ENCODE data around the gene SCMH1. TPM values are rescaled to one million over a fixed set of nuclear protein-coding genes. Genes with fewer than 3 reads are reported as not detected.

The SCMH1 gene
- total RNA-seq, 1 donor from 2014 or later = 51.3 TPM

DNA sequence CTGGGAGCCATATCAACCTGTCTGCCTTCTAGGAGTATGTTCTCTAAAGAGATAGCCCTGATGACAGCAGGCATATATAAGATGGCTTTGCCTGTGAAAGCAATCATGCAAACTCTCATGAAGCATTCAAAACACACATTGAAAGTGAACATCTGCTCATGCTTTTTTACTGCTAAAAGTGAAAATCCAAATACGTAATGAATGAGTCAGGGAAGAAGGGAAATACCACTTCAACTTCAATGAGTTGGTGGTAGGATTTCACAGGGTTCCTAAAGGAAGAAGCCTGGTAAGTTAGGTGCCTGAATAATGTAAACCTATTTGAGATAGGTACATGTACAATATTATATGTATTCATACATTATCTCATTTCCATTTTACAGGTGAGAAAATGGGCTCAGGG, 170.1 kb downstream of the SCMH1 start:
- H3K27ac Mint-ChIP-seq (ENCODE audit: unreplicated experiment) = no peak overlapping the region
- H3K27me3 Mint-ChIP-seq (ENCODE audit: unreplicated experiment) = no peaks in the 10 kb centered on the region
- DNase-seq (ENCODE audit: low spot score) = no peak
- H3K4me3 Mint-ChIP-seq (ENCODE audit: unreplicated experiment) = no peak overlapping the region
- TF ChIP-seq, protein P1, sequence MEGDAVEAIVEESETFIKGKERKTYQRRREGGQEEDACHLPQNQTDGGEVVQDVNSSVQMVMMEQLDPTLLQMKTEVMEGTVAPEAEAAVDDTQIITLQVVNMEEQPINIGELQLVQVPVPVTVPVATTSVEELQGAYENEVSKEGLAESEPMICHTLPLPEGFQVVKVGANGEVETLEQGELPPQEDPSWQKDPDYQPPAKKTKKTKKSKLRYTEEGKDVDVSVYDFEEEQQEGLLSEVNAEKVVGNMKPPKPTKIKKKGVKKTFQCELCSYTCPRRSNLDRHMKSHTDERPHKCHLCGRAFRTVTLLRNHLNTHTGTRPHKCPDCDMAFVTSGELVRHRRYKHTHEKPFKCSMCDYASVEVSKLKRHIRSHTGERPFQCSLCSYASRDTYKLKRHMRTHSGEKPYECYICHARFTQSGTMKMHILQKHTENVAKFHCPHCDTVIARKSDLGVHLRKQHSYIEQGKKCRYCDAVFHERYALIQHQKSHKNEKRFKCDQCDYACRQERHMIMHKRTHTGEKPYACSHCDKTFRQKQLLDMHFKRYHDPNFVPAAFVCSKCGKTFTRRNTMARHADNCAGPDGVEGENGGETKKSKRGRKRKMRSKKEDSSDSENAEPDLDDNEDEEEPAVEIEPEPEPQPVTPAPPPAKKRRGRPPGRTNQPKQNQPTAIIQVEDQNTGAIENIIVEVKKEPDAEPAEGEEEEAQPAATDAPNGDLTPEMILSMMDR (IDR thresholded peaks at IDR 0.05; ENCODE audit: unreplicated experiment) = no peak
- no peaks in the 10 kb centered on the region for H3K9me3 Mint-ChIP-seq (ENCODE audit: unreplicated experiment)
- H3K4me1 Mint-ChIP-seq (ENCODE audit: unreplicated experiment) = no peaks in the 10 kb centered on the region
- H3K36me3 Mint-ChIP-seq (ENCODE audit: low read depth, unreplicated experiment) = peaks cover 15% of the 10 kb centered on the region

DNA sequence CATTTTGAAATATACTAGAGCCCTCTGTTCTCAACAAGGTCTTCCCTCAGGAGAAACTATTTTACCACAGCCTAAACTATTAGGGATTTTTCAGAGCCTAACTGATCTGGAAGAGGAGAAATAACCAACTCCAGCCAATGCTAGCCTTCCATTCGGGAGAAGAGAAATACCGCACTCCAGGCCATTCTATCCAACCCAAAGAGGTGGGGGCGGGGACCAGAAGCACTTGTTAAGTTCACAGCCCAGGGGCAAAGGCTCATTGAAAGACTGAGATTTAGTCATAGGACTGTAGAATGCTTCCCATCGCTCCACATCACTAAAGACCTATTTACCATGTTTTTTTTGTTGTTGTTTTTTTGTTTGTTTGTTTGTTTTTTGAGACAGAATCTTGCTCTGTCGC, 185.2 kb downstream of the SCMH1 start:
- no peak overlapping the region for H3K27ac Mint-ChIP-seq (ENCODE audit: unreplicated experiment)
- TF ChIP-seq, protein P1 (IDR thresholded peaks at IDR 0.05; ENCODE audit: unreplicated experiment) = no peak
- H3K9me3 Mint-ChIP-seq (ENCODE audit: unreplicated experiment) = no peaks in the 10 kb centered on the region
- DNase-seq (ENCODE audit: low spot score) = no peak
- H3K27me3 Mint-ChIP-seq (ENCODE audit: unreplicated experiment) = peaks cover 7% of the 10 kb centered on the region
- peaks cover 46% of the 10 kb centered on the region for H3K36me3 Mint-ChIP-seq (ENCODE audit: low read depth, unreplicated experiment)
- no peak overlapping the region for H3K4me3 Mint-ChIP-seq (ENCODE audit: unreplicated experiment)
- no peaks in the 10 kb centered on the region for H3K4me1 Mint-ChIP-seq (ENCODE audit: unreplicated experiment)

DNA sequence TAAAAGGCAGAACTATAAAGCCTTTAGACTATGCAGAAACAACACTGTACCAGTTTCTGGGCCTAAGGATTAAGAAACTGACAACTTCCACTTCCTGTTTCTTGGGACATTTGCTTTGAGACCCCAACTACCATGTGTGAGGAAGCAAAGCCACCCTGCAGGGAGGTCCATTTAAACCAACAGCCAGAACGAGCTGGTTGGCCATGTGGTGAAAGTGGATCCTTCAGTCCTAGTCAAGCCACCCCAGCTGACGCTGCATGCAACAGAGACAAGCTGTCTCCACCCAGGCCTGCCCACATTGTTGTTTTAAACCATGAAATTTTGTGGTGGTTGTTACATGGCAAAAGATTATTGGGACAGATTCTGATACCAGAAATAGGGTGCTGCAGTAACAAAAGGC, 188.8 kb downstream of the SCMH1 start:
- Mint-ChIP-seq H3K9me3 (ENCODE audit: unreplicated experiment) (no peaks in the 10 kb centered on the region), H3K36me3 (ENCODE audit: low read depth, unreplicated experiment) (peaks cover 29% of the 10 kb centered on the region), H3K27ac (ENCODE audit: unreplicated experiment) (no peak overlapping the region), H3K27me3 (ENCODE audit: unreplicated experiment) (peaks cover 4% of the 10 kb centered on the region), H3K4me3 (ENCODE audit: unreplicated experiment) (no peak overlapping the region), H3K4me1 (ENCODE audit: unreplicated experiment) (no peaks in the 10 kb centered on the region)
- TF ChIP-seq, protein P1 (IDR thresholded peaks at IDR 0.05; ENCODE audit: unreplicated experiment) = no peak
- DNase-seq (ENCODE audit: low spot score) = no peak

DNA sequence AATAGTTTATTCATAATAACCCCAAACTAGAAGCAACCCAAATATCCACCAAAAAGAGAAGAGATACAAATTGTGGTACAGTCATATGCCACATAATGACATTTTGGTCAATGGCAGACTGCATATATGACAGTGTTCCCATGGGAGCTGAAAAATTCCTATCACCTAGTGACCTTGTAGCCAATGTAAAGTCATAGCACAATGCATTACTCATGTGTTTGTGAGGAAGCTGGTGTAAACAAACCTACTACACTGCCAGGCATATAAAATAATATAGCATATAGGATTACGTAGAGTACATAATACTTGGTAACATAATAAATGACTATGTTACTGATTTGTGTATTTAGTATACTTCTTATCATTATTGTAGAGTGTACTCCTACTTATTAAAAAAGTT, 191.1 kb downstream of the SCMH1 start:
- Mint-ChIP-seq H3K36me3 (ENCODE audit: low read depth, unreplicated experiment) (peaks cover 40% of the 10 kb centered on the region), H3K27me3 (ENCODE audit: unreplicated experiment) (no peaks in the 10 kb centered on the region), H3K9me3 (ENCODE audit: unreplicated experiment) (no peaks in the 10 kb centered on the region), H3K27ac (ENCODE audit: unreplicated experiment) (no peak overlapping the region), H3K4me3 (ENCODE audit: unreplicated experiment) (no peak overlapping the region), H3K4me1 (ENCODE audit: unreplicated experiment) (peaks cover under 1% of the 10 kb centered on the region)
- TF ChIP-seq, protein P1 (IDR thresholded peaks at IDR 0.05; ENCODE audit: unreplicated experiment) = no peak
- no peak for DNase-seq (ENCODE audit: low spot score)

DNA sequence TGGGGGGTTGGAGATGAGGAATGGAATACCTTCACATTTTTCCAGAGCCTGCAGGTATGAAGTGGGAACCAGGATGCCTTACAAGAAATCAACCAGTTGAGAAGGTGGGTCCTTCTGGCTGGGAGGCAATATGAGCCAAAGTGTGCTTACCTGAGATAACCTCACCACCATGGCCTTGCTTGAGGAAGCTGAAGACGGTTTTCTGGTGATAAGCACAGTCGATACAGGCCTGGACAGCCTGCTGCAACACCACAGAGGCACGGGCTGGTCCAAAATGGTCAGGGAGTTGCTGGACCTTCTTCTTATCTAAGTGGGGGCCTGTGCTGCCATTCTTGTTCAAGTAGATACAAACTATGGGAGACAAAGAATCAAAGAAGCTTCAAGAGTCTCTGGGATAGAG, 193.6 kb downstream of the SCMH1 start:
- Mint-ChIP-seq H3K27ac (ENCODE audit: unreplicated experiment) (no peak overlapping the region), H3K4me1 (ENCODE audit: unreplicated experiment) (peaks cover 18% of the 10 kb centered on the region), H3K36me3 (ENCODE audit: low read depth, unreplicated experiment) (peaks cover 47% of the 10 kb centered on the region), H3K4me3 (ENCODE audit: unreplicated experiment) (no peak overlapping the region), H3K27me3 (ENCODE audit: unreplicated experiment) (peaks cover 5% of the 10 kb centered on the region), H3K9me3 (ENCODE audit: unreplicated experiment) (no peaks in the 10 kb centered on the region)
- TF ChIP-seq, protein P1 (IDR thresholded peaks at IDR 0.05; ENCODE audit: unreplicated experiment) = no peak
- no peak for DNase-seq (ENCODE audit: low spot score)

Measured in endothelial cell (in vitro differentiated cells).